Lower leg skin (tissue), 3 donors: ENCODE results near the gene ZNF766.

Experiments
- POLR2A ChIP-seq, 2 donors: fragments of 450-650 bp; IDR thresholded peaks; one replicate each; pipeline ENCODE4 v1.6.1; 2016 to 2017; ENCODE audit warnings: antibody characterized with exemption in 2 of 2, mild to moderate bottlenecking in 1 of 2, moderate library complexity in 1 of 2
- TF ChIP-seq, protein P1 (sequence below), 3 donors: fragments of 450-650 bp; IDR thresholded peaks; one replicate each; pipeline ENCODE4 v1.5.1; 2016; ENCODE audit warnings: antibody characterized with exemption in 3 of 3, mild to moderate bottlenecking in 3 of 3, moderate library complexity in 2 of 3

DNA sequence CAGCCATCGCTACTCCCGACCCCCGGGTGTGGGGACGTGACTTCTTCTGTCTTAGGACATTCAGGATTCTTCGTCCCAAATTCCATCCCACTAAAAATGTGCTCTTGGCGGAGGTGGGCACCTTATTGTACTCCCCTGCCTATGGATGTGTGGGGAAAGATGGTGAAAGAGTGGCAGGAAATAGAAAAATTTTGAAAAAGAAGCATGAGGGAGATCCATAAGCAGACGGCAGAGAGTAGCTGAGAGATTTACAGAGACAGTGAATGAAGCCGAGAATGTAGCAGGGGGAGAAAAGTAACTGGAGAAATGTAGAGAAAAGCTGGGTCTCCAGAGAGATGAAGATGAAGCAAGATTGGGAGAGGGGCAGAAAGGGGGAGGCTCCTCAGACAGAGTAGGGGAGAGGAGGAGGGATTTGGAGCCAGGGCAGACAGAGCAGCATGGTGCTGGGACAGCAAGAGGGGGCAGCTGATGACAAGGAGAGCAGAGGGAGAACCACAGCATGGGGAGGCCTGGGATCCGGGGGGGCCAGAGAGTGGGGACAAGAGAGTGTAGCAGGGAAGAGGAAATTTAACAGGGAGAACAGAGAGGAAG is 67.5 kb downstream of the ZNF766 start:
- TF ChIP-seq POLR2A (IDR thresholded peaks at IDR 0.05) = no peak
- TF ChIP-seq, protein P1, sequence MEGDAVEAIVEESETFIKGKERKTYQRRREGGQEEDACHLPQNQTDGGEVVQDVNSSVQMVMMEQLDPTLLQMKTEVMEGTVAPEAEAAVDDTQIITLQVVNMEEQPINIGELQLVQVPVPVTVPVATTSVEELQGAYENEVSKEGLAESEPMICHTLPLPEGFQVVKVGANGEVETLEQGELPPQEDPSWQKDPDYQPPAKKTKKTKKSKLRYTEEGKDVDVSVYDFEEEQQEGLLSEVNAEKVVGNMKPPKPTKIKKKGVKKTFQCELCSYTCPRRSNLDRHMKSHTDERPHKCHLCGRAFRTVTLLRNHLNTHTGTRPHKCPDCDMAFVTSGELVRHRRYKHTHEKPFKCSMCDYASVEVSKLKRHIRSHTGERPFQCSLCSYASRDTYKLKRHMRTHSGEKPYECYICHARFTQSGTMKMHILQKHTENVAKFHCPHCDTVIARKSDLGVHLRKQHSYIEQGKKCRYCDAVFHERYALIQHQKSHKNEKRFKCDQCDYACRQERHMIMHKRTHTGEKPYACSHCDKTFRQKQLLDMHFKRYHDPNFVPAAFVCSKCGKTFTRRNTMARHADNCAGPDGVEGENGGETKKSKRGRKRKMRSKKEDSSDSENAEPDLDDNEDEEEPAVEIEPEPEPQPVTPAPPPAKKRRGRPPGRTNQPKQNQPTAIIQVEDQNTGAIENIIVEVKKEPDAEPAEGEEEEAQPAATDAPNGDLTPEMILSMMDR (IDR thresholded peaks at IDR 0.05) = no peak
